Stimulated activated CD8-positive, alpha-beta memory T cell treated with anti-CD3 and anti-CD28 coated beads, Interleukin-12 subunit alpha, Interleukin-12 subunit beta, amount 100 ng/mL, for 24 hours (primary cell): ENCODE measurements around the gene IGFL4.

Source experiments
- DNase-seq: peaks from one replicate; pipeline ENCODE4 v3.0.0-alpha.2; 2020; ENCODE audit errors: extremely low read depth

Gene IGFL4

GRCh38 chr19:46063201-46063600 is 22.4 kb upstream of the IGFL4 start:
- DNase-seq, result no peak

GRCh38 chr19:46060012-46060411 is 19.2 kb upstream of the IGFL4 start:
- no peak for DNase-seq

- no peak for DNase-seq
These were observed 18.0 kb upstream of the IGFL4 start for GRCh38 chr19:46058778-46059177.

- no peak for DNase-seq
These were observed 15.7 kb upstream of the IGFL4 start for GRCh38 chr19:46056536-46056935.

- no peak for DNase-seq
These were observed 12.1 kb upstream of the IGFL4 start for GRCh38 chr19:46052896-46053295.

GRCh38 chr19:46049597-46049996 is 8.8 kb upstream of the IGFL4 start:
- DNase-seq, result no peak

GRCh38 chr19:46043519-46043918 is 2.7 kb upstream of the IGFL4 start:
- no peak for DNase-seq

- no peak for DNase-seq
These were observed 1.6 kb upstream of the IGFL4 start for GRCh38 chr19:46042252-46042883.

GRCh38 chr19:46040125-46040524 is 677 bp downstream of the IGFL4 start:
- no peak for DNase-seq

- no peak for DNase-seq
These were observed 4.1 kb downstream of the IGFL4 start for GRCh38 chr19:46036744-46037128.

- DNase-seq, result no peak
These were observed 4.6 kb downstream of the IGFL4 start for GRCh38 chr19:46035986-46036743.

- no peak for DNase-seq
These were observed 5.3 kb downstream of the IGFL4 start for GRCh38 chr19:46035546-46035945.

GRCh38 chr19:46033401-46033800 is 7.4 kb downstream of the IGFL4 start:
- no peak for DNase-seq

- DNase-seq, result no peak
These were observed 8.2 kb downstream of the IGFL4 start for GRCh38 chr19:46032597-46033025.

GRCh38 chr19:46031781-46032596 is 8.8 kb downstream of the IGFL4 start:
- DNase-seq, result no peak

- DNase-seq, result no peak
These were observed 9.8 kb downstream of the IGFL4 start for GRCh38 chr19:46030812-46031550.

GRCh38 chr19:46025835-46026234 is 15.0 kb downstream of the IGFL4 start:
- no peak for DNase-seq

- no peak for DNase-seq
These were observed 17.5 kb downstream of the IGFL4 start for GRCh38 chr19:46023311-46023779.

- DNase-seq, result no peak
These were observed 18.1 kb downstream of the IGFL4 start, which contains the start of gene PGLYRP1 for GRCh38 chr19:46022431-46023310. PGLYRP1 (minus strand) TSS chr19:46023053; CDS start chr19:46023021, 32 bp downstream.

- DNase-seq, result no peak
These were observed 18.8 kb downstream of the IGFL4 start for GRCh38 chr19:46022061-46022430.
